Neuron (in vitro differentiated cells): Measurements from ENCODE around the gene INF2.

Experiments
- H2AFZ ChIP-seq: one replicate; pipeline ENCODE4 v1.6.1; 2013; ENCODE audit warnings: low read depth, mild to moderate bottlenecking, inconsistent platforms, low read length, moderate library complexity
- H3K27me3 ChIP-seq: one replicate; pipeline ENCODE4 v1.6.1; 2013; ENCODE audit warnings: low read length; ENCODE audit not compliant: insufficient read depth
- H3K36me3 ChIP-seq: one replicate; pipeline ENCODE4 v1.6.1; 2013; ENCODE audit warnings: low read length; ENCODE audit not compliant: insufficient read depth
- H3K4me1 ChIP-seq: one replicate; pipeline ENCODE4 v1.6.1; 2013; ENCODE audit warnings: low read length; ENCODE audit not compliant: insufficient read depth
- H3K4me3 ChIP-seq: 2 replicates; pipeline ENCODE4 v1.5.1; 2013; ENCODE audit warnings: mild to moderate bottlenecking, low read length, moderate library complexity
- H3K9me3 ChIP-seq: one replicate; pipeline ENCODE4 v1.6.1; 2013; ENCODE audit warnings: low read length

The INF2 gene

GRCh38 chr14:104701383-104702076, 12.1 kb downstream of the INF2 start:
- Histone ChIP-seq H3K9me3 (peaks cover 7% of the 10 kb centered on the region), H3K36me3 (peaks cover 8% of the 10 kb centered on the region), H3K4me3 (no peak overlapping the region), H3K27me3 (no peaks in the 10 kb centered on the region), H2AFZ (no peak overlapping the region), H3K4me1 (peaks cover 8% of the 10 kb centered on the region)

GRCh38 chr14:104702106-104702505, 12.7 kb downstream of the INF2 start:
- no peak overlapping the region for H3K4me3 ChIP-seq
- no peak overlapping the region for H2AFZ ChIP-seq
- peaks cover 7% of the 10 kb centered on the region for H3K36me3 ChIP-seq
- H3K9me3 ChIP-seq = peaks cover 7% of the 10 kb centered on the region
- peaks cover 8% of the 10 kb centered on the region for H3K4me1 ChIP-seq
- no peaks in the 10 kb centered on the region for H3K27me3 ChIP-seq

GRCh38 chr14:104702673-104703072, 13.3 kb downstream of the INF2 start:
- no peak overlapping the region for H3K4me3 ChIP-seq
- H3K4me1 ChIP-seq = peaks cover 5% of the 10 kb centered on the region
- H3K27me3 ChIP-seq = no peaks in the 10 kb centered on the region
- H2AFZ ChIP-seq = no peak overlapping the region
- H3K36me3 ChIP-seq = peaks cover 7% of the 10 kb centered on the region
- H3K9me3 ChIP-seq = peaks cover 7% of the 10 kb centered on the region

- H3K4me1 ChIP-seq = no peaks in the 10 kb centered on the region
- no peak overlapping the region for H3K4me3 ChIP-seq
- H3K27me3 ChIP-seq = no peaks in the 10 kb centered on the region
- no peak overlapping the region for H2AFZ ChIP-seq
- H3K36me3 ChIP-seq = peaks cover 7% of the 10 kb centered on the region
- peaks cover 7% of the 10 kb centered on the region for H3K9me3 ChIP-seq
Measured at GRCh38 chr14:104703269-104703668, 13.9 kb downstream of the INF2 start.

- no peak overlapping the region for H3K4me3 ChIP-seq
- no peaks in the 10 kb centered on the region for H3K4me1 ChIP-seq
- no peak overlapping the region for H2AFZ ChIP-seq
- H3K27me3 ChIP-seq = no peaks in the 10 kb centered on the region
- peaks cover 7% of the 10 kb centered on the region for H3K9me3 ChIP-seq
- H3K36me3 ChIP-seq = peaks cover 7% of the 10 kb centered on the region
Measured at GRCh38 chr14:104704252-104704651, 14.8 kb downstream of the INF2 start.

- Histone ChIP-seq H3K4me3 (no peak overlapping the region), H3K36me3 (peaks cover 7% of the 10 kb centered on the region), H3K4me1 (no peaks in the 10 kb centered on the region), H2AFZ (no peak overlapping the region), H3K9me3 (peaks cover 7% of the 10 kb centered on the region), H3K27me3 (no peaks in the 10 kb centered on the region)
Measured at GRCh38 chr14:104705340-104706047, 16.1 kb downstream of the INF2 start.

- peaks cover 10% of the 10 kb centered on the region for H3K36me3 ChIP-seq
Measured at GRCh38 chr14:104706733-104707607, 17.6 kb downstream of the INF2 start.

GRCh38 chr14:104707608-104708595, 18.5 kb downstream of the INF2 start:
- H3K4me1 ChIP-seq = no peaks in the 10 kb centered on the region
- peaks cover 7% of the 10 kb centered on the region for H3K9me3 ChIP-seq
- H3K36me3 ChIP-seq = peaks cover 12% of the 10 kb centered on the region
- no peaks in the 10 kb centered on the region for H3K27me3 ChIP-seq
- no peak overlapping the region for H2AFZ ChIP-seq
- H3K4me3 ChIP-seq = no peak overlapping the region

More at GRCh38 chr14:104706733-104707607, 17.6 kb downstream of the INF2 start:
- peaks cover 7% of the 10 kb centered on the region for H3K9me3 ChIP-seq
- H2AFZ ChIP-seq = no peak overlapping the region
- H3K4me3 ChIP-seq = no peak overlapping the region
- no peaks in the 10 kb centered on the region for H3K4me1 ChIP-seq
- H3K27me3 ChIP-seq = no peaks in the 10 kb centered on the region

- H3K4me1 ChIP-seq = no peaks in the 10 kb centered on the region
- H3K27me3 ChIP-seq = no peaks in the 10 kb centered on the region
- peaks cover 14% of the 10 kb centered on the region for H3K36me3 ChIP-seq
- peaks cover 7% of the 10 kb centered on the region for H3K9me3 ChIP-seq
- H3K4me3 ChIP-seq = no peak overlapping the region
- no peak overlapping the region for H2AFZ ChIP-seq
Measured at GRCh38 chr14:104708606-104709268, 19.3 kb downstream of the INF2 start.

- Histone ChIP-seq H3K9me3 (peaks cover under 1% of the 10 kb centered on the region), H3K4me1 (no peaks in the 10 kb centered on the region), H3K27me3 (no peaks in the 10 kb centered on the region), H2AFZ (no peak overlapping the region), H3K4me3 (no peak overlapping the region), H3K36me3 (peaks cover 9% of the 10 kb centered on the region)
Measured at GRCh38 chr14:104709387-104710039, 20.1 kb downstream of the INF2 start.

GRCh38 chr14:104710071-104710735, 20.8 kb downstream of the INF2 start:
- H3K4me1 ChIP-seq = no peaks in the 10 kb centered on the region
- no peaks in the 10 kb centered on the region for H3K27me3 ChIP-seq
- H3K9me3 ChIP-seq = no peaks in the 10 kb centered on the region
- H2AFZ ChIP-seq = no peak overlapping the region
- H3K4me3 ChIP-seq = no peak overlapping the region
- peaks cover 9% of the 10 kb centered on the region for H3K36me3 ChIP-seq
